Stimulated activated CD4-positive, alpha-beta T cell treated with anti-CD3 and anti-CD28 coated beads, Interleukin-1b, Interleukin-23, amount 100 ng/mL, for 24 hours (primary cell): ENCODE measurements around the gene OTC.
A peak's percentile ranks its signal among the peaks of the same experiment; 100 is the strongest.

ENCODE experiments used
- DNase-seq, 4 experiments: peaks; one replicate each; pipeline ENCODE4 v3.0.0-alpha.2; 2020; ENCODE audit warnings: low read depth in 4 of 4, low spot score in 1 of 4

Gene OTC

GRCh38 chrX:38352362-38352761, at the start of gene OTC:
OTC (plus strand) TSS chrX:38352604; CDS start chrX:38352697, 93 bp downstream.
- DNase-seq: no peak

- DNase-seq: no peak
These were observed 48.4 kb upstream of the OTC start for GRCh38 chrX:38304010-38304409.

- DNase-seq: no peak
These were observed 46.4 kb upstream of the OTC start for GRCh38 chrX:38305971-38306370.

DNA sequence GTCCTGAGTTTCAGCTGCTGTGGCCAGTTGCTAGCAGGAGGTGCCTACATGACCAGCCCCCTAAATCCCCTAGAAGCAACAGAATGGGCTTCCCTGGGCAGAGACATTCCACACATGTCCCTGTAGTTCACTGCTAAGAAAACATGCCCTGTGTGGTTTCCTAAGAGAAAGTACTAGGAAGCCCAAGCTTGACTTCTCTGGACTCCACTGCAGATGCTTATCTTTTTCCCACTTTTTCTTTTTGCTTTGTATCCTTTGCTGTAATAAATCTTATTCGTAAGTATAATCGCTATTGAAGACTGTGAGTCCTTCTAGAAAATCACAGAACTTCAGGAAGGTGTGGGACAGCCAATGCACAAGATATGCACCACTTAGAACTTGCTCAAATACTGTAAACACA, 40.7 kb upstream of the OTC start:
- no peak for DNase-seq

- no peak for DNase-seq
These were observed 40.0 kb upstream of the OTC start for GRCh38 chrX:38312436-38312835.

DNA sequence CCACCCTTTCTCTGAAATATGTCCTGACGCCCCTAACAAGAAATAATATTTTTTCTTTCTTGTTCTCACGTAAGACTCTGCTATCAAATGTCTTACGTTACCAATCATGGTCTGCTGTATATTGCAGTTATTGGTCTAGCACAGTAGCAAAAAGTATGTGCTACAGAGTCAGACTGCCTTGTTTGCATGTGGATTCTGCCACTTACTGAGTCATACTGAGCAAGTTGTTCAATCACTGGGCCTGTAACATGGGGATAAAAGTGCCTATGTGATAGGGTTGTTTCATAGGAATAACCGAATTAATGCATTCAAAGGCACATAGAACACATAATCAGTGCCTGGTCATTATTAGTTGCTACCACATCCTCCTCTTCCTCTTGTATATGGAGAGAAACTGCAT, 39.2 kb upstream of the OTC start:
- no peak for DNase-seq

DNA sequence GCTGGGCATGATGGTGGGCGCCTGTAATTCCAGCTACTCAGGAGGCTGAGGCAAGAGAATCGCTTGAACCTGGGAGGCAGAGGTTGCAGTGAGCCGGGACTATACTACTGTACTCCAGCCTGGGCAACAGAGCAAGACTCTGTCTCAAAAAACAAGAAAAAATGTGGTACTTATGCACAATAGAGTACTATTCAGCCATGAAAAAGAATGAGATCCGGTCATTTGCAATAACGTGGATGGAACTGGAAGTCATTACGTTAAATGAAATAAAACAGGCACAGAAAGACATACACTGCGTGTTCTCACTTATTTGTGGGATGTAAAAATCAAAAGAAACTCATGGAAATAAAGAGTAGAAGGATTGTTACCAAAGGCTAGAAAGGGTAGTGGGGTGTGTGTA, 37.2 kb upstream of the OTC start:
- DNase-seq: no peak

DNA sequence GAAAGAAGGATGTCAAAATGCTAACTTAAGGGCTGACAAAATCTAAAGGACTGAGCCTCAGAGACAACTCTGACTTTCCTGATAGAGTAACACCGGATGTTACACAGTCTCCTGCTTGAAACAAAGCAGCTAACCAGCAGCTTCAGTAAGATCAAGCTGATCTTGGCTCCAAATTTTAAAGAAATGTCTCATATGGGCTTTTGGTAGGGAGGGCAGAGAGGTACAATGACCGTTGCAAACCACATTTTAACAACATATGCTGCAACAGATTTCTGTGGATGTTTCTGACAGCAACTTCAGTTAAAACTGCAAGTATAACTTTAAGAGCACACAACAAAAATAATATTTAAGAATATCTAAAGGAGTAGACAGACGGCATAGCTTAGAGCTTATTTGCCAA, 34.2 kb upstream of the OTC start:
- no peak for DNase-seq

- DNase-seq: no peak
These were observed 33.8 kb upstream of the OTC start for GRCh38 chrX:38318606-38319005.

- no peak for DNase-seq
These were observed 31.6 kb upstream of the OTC start for GRCh38 chrX:38320819-38321218.

DNA sequence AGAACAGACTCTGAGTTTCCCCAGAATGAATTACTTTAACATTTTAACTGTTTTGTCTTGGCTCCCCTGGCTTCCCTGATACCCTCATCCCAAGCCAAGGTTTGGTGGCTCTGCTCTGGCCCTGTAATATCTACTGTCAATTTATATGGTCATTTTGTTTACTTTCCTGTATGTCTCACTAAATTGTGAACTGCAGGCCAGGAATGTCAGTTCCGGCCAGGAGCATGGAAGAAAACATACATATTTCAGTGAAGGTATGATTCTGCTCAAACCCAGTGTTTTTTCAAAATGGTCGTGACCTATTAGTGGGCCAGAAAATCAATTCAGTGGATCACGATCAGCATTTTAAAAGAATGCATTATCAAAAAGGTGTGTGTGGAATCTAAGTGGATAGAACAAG, 26.3 kb upstream of the OTC start:
- DNase-seq: no peak

DNA sequence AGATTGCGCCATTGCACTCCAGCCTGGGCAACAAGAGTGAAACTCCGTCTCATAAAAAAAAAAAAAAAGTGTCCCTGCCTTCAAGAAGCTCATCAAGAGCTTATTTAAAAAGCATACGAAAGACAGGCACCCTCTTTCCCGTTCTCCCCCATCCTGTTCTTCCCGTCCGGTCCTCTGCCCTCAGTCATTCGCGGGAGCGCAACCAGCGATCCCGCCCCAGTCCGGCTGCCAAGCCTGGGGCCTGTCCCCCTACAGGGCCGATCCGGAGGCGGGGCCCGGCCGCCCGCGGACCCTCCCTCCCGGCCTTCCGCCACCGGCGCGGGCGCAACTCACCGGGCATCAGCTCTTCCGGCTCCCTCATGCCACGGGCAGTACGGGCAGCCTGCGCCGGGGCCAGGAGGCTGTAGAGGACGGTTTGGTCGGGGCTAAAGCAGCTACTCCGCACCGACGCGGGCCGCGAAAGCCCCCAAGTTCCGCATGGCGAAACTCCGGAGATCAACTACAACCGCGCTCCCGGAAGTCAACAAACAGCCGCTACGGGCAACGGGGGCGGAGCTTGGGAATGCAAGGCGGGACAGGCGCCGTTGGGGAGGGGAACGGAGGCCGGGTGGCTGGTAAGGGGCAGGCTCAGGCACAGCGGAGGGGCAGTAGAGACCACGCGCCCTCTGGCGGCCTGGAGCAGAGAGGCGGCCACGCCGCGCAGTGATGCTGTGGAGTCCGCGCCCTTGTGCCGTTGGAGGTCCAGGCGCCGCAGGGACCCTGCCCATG, 25.2 kb upstream of the OTC start, which contains the start of gene RPGR:
Gene RPGR (minus strand): TSS at position 503 of the 768 bp plus-strand sequence. CDS start 142 bp downstream, at position 361.
- peak; percentile 75 to 84 (median 78) for DNase-seq

- DNase-seq: no peak
These were observed 24.7 kb upstream of the OTC start for GRCh38 chrX:38327775-38328081.

DNA sequence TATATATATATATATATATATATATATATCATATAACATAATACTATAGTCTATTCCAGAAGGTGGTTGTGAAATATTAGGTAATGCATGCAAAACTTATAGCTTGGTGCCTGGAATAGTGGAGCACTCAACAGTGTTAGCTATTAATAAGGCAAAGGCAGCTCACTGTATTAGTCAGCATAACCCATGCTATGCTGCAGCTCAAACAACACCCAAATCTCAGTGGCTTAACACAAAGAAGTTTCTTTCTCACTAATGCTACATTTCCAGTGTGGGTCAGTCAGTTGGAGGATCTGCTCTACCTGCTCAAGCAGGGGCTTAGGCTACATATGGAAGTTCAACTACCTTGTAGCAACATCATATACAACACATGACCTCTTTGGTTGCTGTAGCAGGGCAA, 19.9 kb upstream of the OTC start:
- DNase-seq: no peak

GRCh38 chrX:38335382-38335781, 17.0 kb upstream of the OTC start:
- no peak for DNase-seq

DNA sequence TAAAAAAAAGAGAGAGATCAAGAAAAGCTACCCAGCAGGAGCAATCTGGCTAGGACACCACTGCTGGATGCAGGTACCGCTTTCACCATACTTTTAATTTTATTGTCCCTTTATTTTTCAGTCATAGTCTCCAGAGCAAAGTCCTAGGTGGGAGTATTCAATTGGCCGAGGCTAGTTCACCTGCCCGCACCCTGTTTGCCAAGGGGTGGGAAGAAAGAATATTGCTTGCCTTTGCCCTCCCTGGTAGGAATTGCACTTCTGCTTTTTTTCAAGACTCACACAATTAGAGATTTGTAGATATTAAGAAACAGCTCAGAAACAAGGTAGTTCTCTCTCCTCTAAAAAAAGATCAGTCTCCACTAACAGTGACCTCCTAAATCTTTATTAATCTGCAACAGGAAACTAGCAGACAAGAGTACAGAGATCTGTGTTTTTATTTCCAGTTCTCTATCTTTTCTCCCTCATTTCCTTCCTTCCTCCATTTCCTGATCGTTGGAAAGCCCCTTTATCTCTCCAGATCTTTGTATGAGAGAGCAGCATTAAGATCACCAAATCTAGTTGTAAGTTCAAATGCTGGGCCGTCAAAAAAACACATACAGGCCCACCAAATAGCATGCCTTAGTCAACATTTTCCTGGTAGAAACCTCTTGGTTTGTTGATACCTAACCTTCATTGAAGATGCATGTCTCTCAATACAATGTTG, 15.7 kb upstream of the OTC start:
- no peak for DNase-seq

DNA sequence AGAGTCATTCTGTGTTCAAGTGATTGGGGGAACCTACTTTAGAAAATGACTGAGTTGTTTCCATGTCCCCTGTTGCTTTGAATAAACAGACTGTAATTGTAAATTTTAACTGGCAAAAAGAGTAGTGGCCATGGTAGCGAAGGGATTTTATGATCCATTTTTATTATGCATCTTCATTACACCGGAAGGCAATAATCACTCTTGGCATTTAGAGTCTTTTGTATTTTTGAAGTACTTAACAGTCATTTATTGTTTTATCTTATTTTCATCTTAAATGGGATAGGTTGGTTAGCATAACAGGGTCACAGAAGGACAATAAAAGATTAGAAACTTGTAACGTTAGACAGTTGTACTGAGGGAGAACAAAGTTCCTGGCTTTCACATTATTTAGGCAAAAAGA, 11.0 kb upstream of the OTC start:
- DNase-seq: no peak

DNA sequence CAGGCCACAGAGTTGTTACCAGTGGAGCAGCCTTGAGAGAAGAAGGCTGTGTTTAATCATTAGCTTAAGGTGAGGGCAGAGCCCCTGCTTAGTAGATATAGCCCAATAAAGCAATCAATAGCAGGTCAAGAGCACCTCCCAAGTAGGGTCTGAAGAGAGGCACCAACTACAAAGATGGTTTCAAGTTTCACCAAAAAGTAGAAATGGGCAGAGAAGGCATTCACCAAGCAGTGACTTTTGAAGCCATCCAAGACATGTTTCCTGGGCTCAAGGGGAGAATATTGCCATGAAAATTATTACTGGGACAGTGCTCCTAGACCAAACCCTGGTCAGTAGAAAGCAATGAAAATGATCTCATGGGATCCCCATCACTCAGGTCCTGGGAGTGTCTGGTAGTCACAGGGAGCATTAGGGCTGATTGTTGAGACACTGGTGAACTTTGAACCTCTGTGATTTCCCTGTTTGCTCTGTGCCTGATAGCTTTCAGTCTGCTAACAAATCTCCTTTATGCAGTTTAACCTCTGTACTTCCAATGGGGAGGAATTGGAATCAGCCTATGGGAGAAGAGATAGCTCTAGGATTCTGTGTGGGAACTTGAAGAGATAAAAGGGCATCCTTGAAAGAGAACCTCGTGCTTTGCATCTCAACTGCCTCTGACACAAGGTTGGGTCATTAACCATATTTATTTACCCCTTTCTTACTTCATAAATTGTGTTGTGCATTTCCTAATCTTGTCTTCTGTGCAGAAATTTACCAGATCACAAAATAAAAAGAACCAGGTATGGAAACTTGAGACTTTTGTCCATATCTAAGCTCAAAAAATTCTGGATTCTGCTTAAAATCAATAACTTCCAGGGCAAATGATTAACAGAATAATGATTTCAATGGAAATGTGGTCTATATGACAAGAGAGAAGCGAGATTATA, 9.3 kb upstream of the OTC start:
- DNase-seq: no peak

DNA sequence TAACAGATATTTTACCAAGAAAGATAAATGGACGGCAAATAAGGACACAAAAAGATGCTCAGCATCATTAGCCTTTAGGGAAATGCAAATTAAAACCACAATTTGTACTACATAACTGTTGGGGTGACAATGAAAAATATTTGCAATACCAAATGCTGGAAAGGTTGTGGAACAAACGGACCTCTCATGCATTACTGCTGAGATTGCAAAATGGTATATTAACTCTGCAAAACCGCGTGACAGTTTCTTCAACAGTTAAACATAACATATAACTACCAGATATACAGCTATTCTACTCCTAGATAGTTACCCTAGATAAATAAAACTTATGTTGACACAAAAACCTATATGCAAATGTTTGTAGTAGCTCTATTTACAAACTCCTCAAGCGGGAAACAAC, 6.3 kb upstream of the OTC start:
- no peak for DNase-seq

DNA sequence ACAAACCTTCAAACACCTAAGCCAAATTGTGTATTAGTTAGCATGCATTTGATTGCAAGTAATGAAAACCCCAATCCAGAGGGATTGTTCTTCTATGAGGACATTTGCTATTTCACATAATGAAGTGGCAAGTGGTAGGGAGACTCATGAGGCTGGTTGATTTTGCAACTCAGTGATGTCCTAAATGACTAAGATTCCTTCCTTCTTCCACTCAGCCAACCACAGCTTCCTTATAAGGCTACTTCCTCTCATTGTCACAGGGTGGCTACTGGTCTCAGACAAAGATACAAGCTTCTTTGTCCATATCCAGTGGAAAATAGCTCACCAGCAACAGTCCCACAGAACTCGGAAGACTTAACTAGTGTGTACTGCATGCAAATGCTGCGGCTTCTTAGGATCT, 5.3 kb upstream of the OTC start:
- DNase-seq: no peak

DNA sequence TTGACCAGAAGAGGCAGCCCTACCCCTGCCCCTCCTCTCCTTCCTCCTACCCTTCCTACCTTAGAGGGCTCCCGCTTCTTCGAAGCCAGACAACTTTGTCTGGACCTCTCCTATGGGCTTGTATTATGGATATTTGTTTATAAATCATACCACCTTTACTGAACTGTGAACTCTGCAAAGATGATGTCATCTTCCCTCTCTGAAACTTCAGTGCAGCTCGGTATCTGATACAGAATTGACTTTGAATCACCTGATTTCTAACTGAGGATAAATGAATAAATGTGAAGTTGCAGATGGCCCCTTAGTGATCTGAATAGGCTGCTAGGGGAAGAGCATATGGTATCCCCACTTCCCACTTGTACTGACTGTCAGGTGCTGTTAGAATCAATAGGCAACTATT, 1.1 kb upstream of the OTC start:
- DNase-seq: no peak

DNA sequence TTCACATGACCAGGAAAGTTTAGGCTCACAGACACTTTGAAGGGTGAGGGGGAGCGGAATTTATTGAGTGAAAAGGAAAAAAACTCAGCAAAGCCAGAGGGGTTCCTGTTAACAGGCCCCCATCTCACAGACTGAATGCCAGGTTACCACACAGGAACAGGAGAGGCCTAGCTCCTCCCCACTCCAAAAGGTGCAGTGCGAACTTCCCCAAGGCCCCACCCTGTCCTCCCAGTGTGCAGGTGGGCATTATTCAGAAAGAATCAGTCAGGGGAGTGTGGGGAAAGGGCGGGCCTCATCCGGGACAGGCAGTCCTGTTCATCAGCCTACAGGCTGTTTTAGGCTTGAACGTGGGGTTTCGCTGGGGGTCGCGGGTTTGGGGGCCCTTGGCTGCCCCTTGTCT, 4.0 kb downstream of the OTC start:
- DNase-seq: no peak
